HG03469 (cell line): ENCODE results near the gene RCHY1.
"Not testable (repeated sequence)": the region's sequence is repeated elsewhere in the genome, so short reads cannot be mapped to it uniquely, and the experiment has no call there.

Source experiments
- ATAC-seq: cut with Tn5 transposase; IDR thresholded peaks from one replicate; pipeline ENCODE4 v1.9.1; 2021; ENCODE audit warnings: mild to moderate bottlenecking, moderate library complexity, moderate number of reproducible peaks; ENCODE audit not compliant: unreplicated experiment

RCHY1 gene

GRCh38 chr4:75514131-75514948 is at the start of gene RCHY1, which contains the start of gene THAP6:
Gene RCHY1, minus strand, starts transcription at chr4:75514403. Its CDS starts 117 bp downstream, at chr4:75514286.
Gene THAP6, plus strand, starts transcription at chr4:75514473. Its CDS starts 980 bp downstream, at chr4:75515453.
- ATAC-seq: peak; percentile 90

GRCh38 chr4:75561789-75562188 is 47.6 kb upstream of the RCHY1 start:
- no peak for ATAC-seq

GRCh38 chr4:75557696-75558095 is 43.5 kb upstream of the RCHY1 start:
- no peak for ATAC-seq

GRCh38 chr4:75555294-75556164 is 41.3 kb upstream of the RCHY1 start, which contains the start of gene ODAPH:
Gene ODAPH, plus strand, starts transcription at chr4:75556066. Its CDS starts 17 bp downstream, at chr4:75556083.
- ATAC-seq: peak; percentile 98

- ATAC-seq: no peak
These were observed 38.2 kb upstream of the RCHY1 start for GRCh38 chr4:75552452-75552851.

GRCh38 chr4:75549019-75549418 is 34.8 kb upstream of the RCHY1 start:
- no peak for ATAC-seq

- ATAC-seq: no peak
These were observed 33.6 kb upstream of the RCHY1 start for GRCh38 chr4:75547647-75548387.

- ATAC-seq: no peak
These were observed 31.3 kb upstream of the RCHY1 start for GRCh38 chr4:75545526-75545925.

- no peak for ATAC-seq
These were observed 30.7 kb upstream of the RCHY1 start for GRCh38 chr4:75544870-75545269.

GRCh38 chr4:75544220-75544619 is 30.0 kb upstream of the RCHY1 start:
- ATAC-seq: not testable (repeated sequence)

GRCh38 chr4:75542824-75543223 is 28.6 kb upstream of the RCHY1 start:
- ATAC-seq: no peak

GRCh38 chr4:75537308-75537707 is 23.1 kb upstream of the RCHY1 start:
- ATAC-seq: not testable (repeated sequence)

- not testable (repeated sequence) for ATAC-seq
These were observed 19.7 kb upstream of the RCHY1 start for GRCh38 chr4:75533926-75534325.

GRCh38 chr4:75533339-75533887 is 19.2 kb upstream of the RCHY1 start:
- ATAC-seq: not testable (repeated sequence)

- not testable (repeated sequence) for ATAC-seq
These were observed 17.4 kb upstream of the RCHY1 start for GRCh38 chr4:75531536-75532143.

GRCh38 chr4:75530556-75531322 is 16.5 kb upstream of the RCHY1 start:
- no peak for ATAC-seq

- no peak for ATAC-seq
These were observed 13.3 kb upstream of the RCHY1 start for GRCh38 chr4:75527482-75527881.

GRCh38 chr4:75525910-75526309 is 11.7 kb upstream of the RCHY1 start:
- no peak for ATAC-seq

- no peak for ATAC-seq
These were observed 10.9 kb upstream of the RCHY1 start for GRCh38 chr4:75525086-75525485.
